Measurements from ENCODE around the gene SMO.
"Not testable (repeated sequence)": the region's sequence is repeated elsewhere in the genome, so short reads cannot be mapped to it uniquely, and the experiment has no call there.

The SMO gene

GRCh38 chr7:129245533-129245932, 57.1 kb downstream of the SMO start:
- Histone ChIP-seq H3K27me3 (ENCODE audit: insufficient read depth, low read length) (no peaks in the 10 kb centered on the region), H3K4me3 (ENCODE audit: low read length) (no peak overlapping the region), H3K36me3 (ENCODE audit: insufficient read depth, low read length) (no peaks in the 10 kb centered on the region), H3K4me1 (ENCODE audit: insufficient read depth, low read length) (peaks cover under 1% of the 10 kb centered on the region), H3K9ac (ENCODE audit: low read depth, low read length) (no peak overlapping the region), H3K27ac (ENCODE audit: low read depth, low read length) (no peak overlapping the region), H3K9me3 (ENCODE audit: insufficient read depth, low read depth, low read length) (peaks cover 5% of the 10 kb centered on the region; the same call in 1 of the 2 replicates)
- WGBS = 100% methylated on average over 1 of the region's 3 CpGs

DNA sequence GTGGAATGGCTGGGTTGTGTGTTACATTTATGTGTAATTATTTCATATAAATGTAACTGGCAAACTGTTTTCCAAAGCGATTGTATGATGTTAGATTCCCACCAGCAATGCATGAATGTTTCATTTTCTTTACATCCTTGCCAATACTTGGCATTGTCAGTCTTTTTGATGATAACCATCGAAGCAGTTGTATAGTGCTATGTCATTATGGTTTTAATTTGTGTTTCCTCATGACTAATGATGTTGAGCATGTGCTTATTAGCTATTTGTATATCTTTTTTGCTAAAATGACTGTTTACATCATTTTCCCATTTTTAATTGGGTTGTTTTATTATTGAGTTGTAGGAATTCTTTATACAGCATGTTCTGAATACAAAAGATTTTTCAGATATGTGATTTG, 58.7 kb downstream of the SMO start:
- Histone ChIP-seq H3K9me3 (ENCODE audit: insufficient read depth, low read depth, low read length) (peaks cover 5% of the 10 kb centered on the region; the same call in 1 of the 2 replicates), H3K27ac (ENCODE audit: low read depth, low read length) (no peak overlapping the region), H3K9ac (ENCODE audit: low read depth, low read length) (no peak overlapping the region), H3K27me3 (ENCODE audit: insufficient read depth, low read length) (no peaks in the 10 kb centered on the region), H3K4me1 (ENCODE audit: insufficient read depth, low read length) (no peaks in the 10 kb centered on the region; the same call in 1 of the 2 replicates), H3K36me3 (ENCODE audit: insufficient read depth, low read length) (no peaks in the 10 kb centered on the region), H3K4me3 (ENCODE audit: low read length) (no peak overlapping the region)
- WGBS = 100% methylated on average over 2 of the region's 2 CpGs

DNA sequence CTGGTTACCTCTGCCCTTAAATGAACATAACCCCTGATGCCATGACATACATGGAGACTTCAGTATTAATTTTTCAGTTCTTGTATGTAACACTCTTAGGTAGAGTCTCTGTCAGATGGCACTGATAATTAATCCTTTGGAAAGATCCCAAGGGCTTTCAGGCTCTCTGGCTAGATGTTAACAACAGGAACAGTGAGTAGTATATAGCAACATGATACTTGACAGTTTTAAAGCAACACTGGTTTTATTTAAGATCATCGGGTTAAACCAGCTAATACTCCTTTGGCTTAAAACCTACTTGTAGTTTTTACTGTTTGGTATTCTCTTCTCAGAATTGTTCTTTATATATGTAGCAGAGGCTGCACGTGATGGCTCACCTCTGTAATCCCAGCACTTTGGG, 63.7 kb downstream of the SMO start:
- no peaks in the 10 kb centered on the region for H3K36me3 ChIP-seq (ENCODE audit: insufficient read depth, low read length)
- H3K27me3 ChIP-seq (ENCODE audit: insufficient read depth, low read length) = no peaks in the 10 kb centered on the region
- peaks cover 10% of the 10 kb centered on the region for H3K4me1 ChIP-seq (ENCODE audit: insufficient read depth, low read length)
- no peak overlapping the region for H3K4me3 ChIP-seq (ENCODE audit: low read length)
- H3K9me3 ChIP-seq (ENCODE audit: insufficient read depth, low read depth, low read length) = no peaks in the 10 kb centered on the region
- H3K27ac ChIP-seq (ENCODE audit: low read depth, low read length) = no peak overlapping the region
- 92% methylated on average over 1 of the region's 2 CpGs for WGBS
- no peak overlapping the region for H3K9ac ChIP-seq (ENCODE audit: low read depth, low read length)

DNA sequence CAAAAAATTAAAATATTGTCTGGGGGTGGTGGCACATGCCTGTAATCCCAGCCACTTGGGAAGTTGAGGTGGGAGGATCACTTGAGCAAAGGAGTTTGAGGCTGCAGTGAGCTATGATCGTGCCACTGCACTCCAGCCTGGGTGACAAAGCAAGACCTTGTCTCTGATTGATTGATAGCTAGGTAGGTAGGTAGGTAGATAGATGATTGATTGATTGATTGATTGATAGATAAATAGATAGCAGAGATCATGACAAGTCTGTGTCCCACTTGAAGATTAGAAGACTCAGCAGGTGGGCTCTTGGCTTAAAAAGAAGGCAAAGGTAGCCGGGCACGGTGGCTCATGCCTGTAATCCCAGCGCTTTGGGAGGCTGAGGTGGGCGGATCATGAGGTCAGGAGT, 64.2 kb downstream of the SMO start:
- not testable (repeated sequence) for H3K9me3 ChIP-seq (ENCODE audit: insufficient read depth, low read depth, low read length); H3K36me3 ChIP-seq (ENCODE audit: insufficient read depth, low read length); H3K9ac ChIP-seq (ENCODE audit: low read depth, low read length); H3K27me3 ChIP-seq (ENCODE audit: insufficient read depth, low read length); H3K4me3 ChIP-seq (ENCODE audit: low read length); H3K27ac ChIP-seq (ENCODE audit: low read depth, low read length)
- 90% methylated on average over 5 of the region's 5 CpGs for WGBS
- H3K4me1 ChIP-seq (ENCODE audit: insufficient read depth, low read length) = peaks cover 15% of the 10 kb centered on the region

DNA sequence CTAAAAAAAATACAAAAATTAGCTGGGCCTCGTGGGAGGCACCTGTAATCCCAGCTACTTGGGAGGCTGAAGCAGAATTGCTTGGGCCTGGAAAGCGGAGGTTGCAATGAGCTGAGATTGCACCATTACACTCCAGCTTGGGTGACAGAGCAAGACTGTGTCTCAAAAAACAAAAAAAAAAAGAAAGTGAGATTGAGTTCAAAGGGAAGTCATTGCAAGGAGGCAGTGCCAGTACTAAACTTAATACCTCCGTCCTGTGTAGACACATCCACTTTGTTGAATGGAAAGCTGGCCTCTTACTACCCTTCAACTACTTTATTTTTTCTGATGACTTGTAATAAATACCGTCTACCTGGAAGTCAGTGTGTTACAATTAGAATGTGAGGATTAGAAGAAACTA, 67.4 kb downstream of the SMO start:
- Histone ChIP-seq H3K36me3 (ENCODE audit: insufficient read depth, low read length) (no peaks in the 10 kb centered on the region), H3K4me3 (ENCODE audit: low read length) (no peak overlapping the region), H3K27ac (ENCODE audit: low read depth, low read length) (no peak overlapping the region), H3K9me3 (ENCODE audit: insufficient read depth, low read depth, low read length) (no peaks in the 10 kb centered on the region), H3K9ac (ENCODE audit: low read depth, low read length) (no peak overlapping the region), H3K4me1 (ENCODE audit: insufficient read depth, low read length) (peaks cover 42% of the 10 kb centered on the region), H3K27me3 (ENCODE audit: insufficient read depth, low read length) (no peaks in the 10 kb centered on the region)
- 96% methylated on average over 4 of the region's 4 CpGs for WGBS

DNA sequence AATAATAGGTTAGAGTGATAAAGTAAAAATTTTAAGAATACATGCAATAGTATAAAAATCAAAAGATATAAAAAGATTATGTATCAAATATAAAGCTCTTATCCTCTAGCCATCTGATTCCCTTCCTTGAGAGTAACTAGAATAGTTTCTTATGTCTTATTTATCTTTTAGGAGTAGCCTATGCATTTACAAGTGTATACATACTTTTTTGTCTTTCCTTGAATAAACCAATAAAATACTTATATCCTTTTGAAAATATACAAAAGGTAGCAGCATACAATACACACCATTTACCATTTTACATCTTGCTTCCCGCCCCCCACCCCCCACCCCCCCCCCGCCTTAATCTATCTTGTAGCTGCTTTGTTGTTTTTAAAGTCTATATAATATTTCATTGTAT, 67.8 kb downstream of the SMO start:
- no CpG with 5 or more reads among the region's 2 CpGs for WGBS
- Histone ChIP-seq H3K9ac (ENCODE audit: low read depth, low read length) (no peak overlapping the region), H3K4me1 (ENCODE audit: insufficient read depth, low read length) (peaks cover 42% of the 10 kb centered on the region), H3K36me3 (ENCODE audit: insufficient read depth, low read length) (no peaks in the 10 kb centered on the region), H3K4me3 (ENCODE audit: low read length) (no peak overlapping the region), H3K27ac (ENCODE audit: low read depth, low read length) (no peak overlapping the region), H3K27me3 (ENCODE audit: insufficient read depth, low read length) (no peaks in the 10 kb centered on the region), H3K9me3 (ENCODE audit: insufficient read depth, low read depth, low read length) (no peaks in the 10 kb centered on the region)

DNA sequence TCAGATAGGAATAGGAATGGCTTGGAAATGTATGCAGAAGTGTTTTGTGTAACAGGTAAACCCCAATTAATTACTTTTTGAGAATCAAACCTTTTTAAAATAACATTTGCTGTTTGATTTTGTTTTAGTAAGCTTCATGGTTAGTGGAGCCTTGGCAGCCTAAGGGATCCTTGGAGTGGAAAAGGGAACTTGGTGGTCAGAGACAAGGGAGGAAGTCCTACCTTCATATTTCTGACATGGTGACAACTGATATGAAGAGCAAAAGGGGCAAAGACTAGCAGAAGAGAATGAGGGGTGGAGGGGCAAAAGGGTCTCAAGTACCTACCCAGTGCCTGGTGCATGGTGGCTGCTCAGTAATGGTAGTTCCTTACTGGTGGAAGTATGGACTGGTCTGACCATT, 68.7 kb downstream of the SMO start:
- Histone ChIP-seq H3K27ac (ENCODE audit: low read depth, low read length) (no peak overlapping the region), H3K4me3 (ENCODE audit: low read length) (no peak overlapping the region), H3K9ac (ENCODE audit: low read depth, low read length) (no peak overlapping the region), H3K4me1 (ENCODE audit: insufficient read depth, low read length) (peaks cover 48% of the 10 kb centered on the region), H3K9me3 (ENCODE audit: insufficient read depth, low read depth, low read length) (no peaks in the 10 kb centered on the region), H3K36me3 (ENCODE audit: insufficient read depth, low read length) (no peaks in the 10 kb centered on the region), H3K27me3 (ENCODE audit: insufficient read depth, low read length) (no peaks in the 10 kb centered on the region)

- H3K9me3 ChIP-seq (ENCODE audit: insufficient read depth, low read depth, low read length) = no peaks in the 10 kb centered on the region
- H3K9ac ChIP-seq (ENCODE audit: low read depth, low read length) = peak overlapping the region; percentile 67
- WGBS = 0% methylated on average over 3 of the region's 4 CpGs
- no peaks in the 10 kb centered on the region for H3K36me3 ChIP-seq (ENCODE audit: insufficient read depth, low read length)
- H3K4me3 ChIP-seq (ENCODE audit: low read length) = peak overlapping the region; percentile 35
- no peaks in the 10 kb centered on the region for H3K27me3 ChIP-seq (ENCODE audit: insufficient read depth, low read length)
- peaks cover 48% of the 10 kb centered on the region for H3K4me1 ChIP-seq (ENCODE audit: insufficient read depth, low read length)
- H3K27ac ChIP-seq (ENCODE audit: low read depth, low read length) = peak overlapping the region; percentile 97
Observed at GRCh38 chr7:129258649-129259389, 70.4 kb downstream of the SMO start.

DNA sequence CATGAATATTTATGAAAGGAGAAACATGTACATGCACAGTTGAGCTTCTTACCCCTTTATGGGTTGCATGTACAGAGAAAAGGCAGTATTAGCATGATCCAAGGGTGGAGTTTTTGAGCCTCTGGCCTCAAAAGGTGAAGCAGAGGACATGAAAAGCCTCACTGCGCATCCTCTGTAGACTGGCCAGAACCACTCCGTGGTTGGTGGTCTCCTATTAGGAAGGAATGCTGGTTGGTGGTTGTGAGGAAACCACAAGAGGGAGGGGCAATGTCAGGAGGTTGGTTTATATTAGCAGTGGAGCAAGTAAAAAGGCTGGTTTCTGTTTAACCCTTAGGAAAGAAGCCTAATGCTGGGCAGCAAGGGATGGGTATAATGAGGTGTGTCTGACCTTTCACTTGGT, 73.9 kb downstream of the SMO start:
- Histone ChIP-seq H3K36me3 (ENCODE audit: insufficient read depth, low read length) (no peaks in the 10 kb centered on the region), H3K4me3 (ENCODE audit: low read length) (no peak overlapping the region), H3K9me3 (ENCODE audit: insufficient read depth, low read depth, low read length) (no peaks in the 10 kb centered on the region), H3K9ac (ENCODE audit: low read depth, low read length) (no peak overlapping the region), H3K4me1 (ENCODE audit: insufficient read depth, low read length) (peaks cover 37% of the 10 kb centered on the region), H3K27ac (ENCODE audit: low read depth, low read length) (no peak overlapping the region), H3K27me3 (ENCODE audit: insufficient read depth, low read length) (no peaks in the 10 kb centered on the region)
- WGBS = 84% methylated on average over 2 of the region's 2 CpGs
